PC-3 (cell line): ENCODE data around the gene EWSR1. TPM values are rescaled to one million over a fixed set of nuclear protein-coding genes. Genes with fewer than 3 reads are reported as not detected.
A peak's percentile ranks its signal among the peaks of the same experiment; 100 is the strongest.

Source experiments
- ATAC-seq: fragments of 200-7000 bp; cut with Tn5 transposase; 2 replicates; pipeline ENCODE4 v1.9.1; 2020; ENCODE audit warnings: mild to moderate bottlenecking, moderate library complexity
- BruUV-seq: library from RNA; stranded (reverse); fragments of 400-500 nt; replicated peaks from 2 replicates; lab custom pipeline; 2021; lab: Mats Ljungman, UMichigan
- CTCF ChIA-PET: fragments of 300-600 bp; sonication (Branson Sonifier 250); formaldehyde crosslinking; loops from one replicate; lab custom pipeline; 2022; ENCODE audit warnings: antibody characterized with exemption; lab: Charles Lee
- POLR2A ChIA-PET: fragments of 300-600 bp; sonication (Branson Sonifier 250); formaldehyde crosslinking; loops from one replicate; lab custom pipeline; 2022; ENCODE audit warnings: antibody characterized with exemption; ENCODE audit not compliant: unreplicated experiment; lab: Charles Lee
- DNase-seq: peaks from one replicate; pipeline ENCODE4 v3.0.0-alpha.2; 2015
- H2AFZ ChIP-seq: fragments of 300-600 bp; sonication (generic); 2 replicates; pipeline ENCODE4 v1.6.0; 2016; ENCODE audit warnings: antibody characterized with exemption, low read length
- H3F3A ChIP-seq: fragments of 300-600 bp; sonication (generic); one replicate; pipeline ENCODE4 v1.6.0; 2017; ENCODE audit warnings: antibody characterized with exemption, low read length, control low read depth, mild to moderate bottlenecking; ENCODE audit not compliant: unreplicated experiment
- H3K27ac ChIP-seq: fragments of 300-600 bp; sonication (generic); 2 replicates; pipeline ENCODE4 v1.5.1; 2016; ENCODE audit warnings: mild to moderate bottlenecking, low read length
- H3K27me3 ChIP-seq: fragments of 300-600 bp; sonication (generic); 2 replicates; pipeline ENCODE4 v1.6.1; 2016; ENCODE audit warnings: low read length, mixed read lengths
- H3K36me3 ChIP-seq: fragments of 300-600 bp; sonication (generic); 2 replicates; pipeline ENCODE4 v1.6.1; 2016; ENCODE audit warnings: low read depth, mixed run types, low read length, mixed read lengths
- H3K4me1 ChIP-seq: fragments of 300-600 bp; sonication (generic); 2 replicates; pipeline ENCODE4 v1.5.1; 2016; ENCODE audit warnings: low read length; ENCODE audit not compliant: insufficient read depth
- H3K4me2 ChIP-seq: fragments of 300-600 bp; sonication (generic); 2 replicates; pipeline ENCODE4 v1.6.0; 2016; ENCODE audit warnings: low read length
- H3K4me3 ChIP-seq: fragments of 300-600 bp; sonication (generic); 2 replicates; pipeline ENCODE4 v1.5.1; 2016; ENCODE audit warnings: mild to moderate bottlenecking, low read length, mixed read lengths
- H3K79me2 ChIP-seq: fragments of 300-600 bp; sonication (generic); 2 replicates; pipeline ENCODE4 v1.6.1; 2017; ENCODE audit warnings: low read length, mixed read lengths
- H3K9ac ChIP-seq: fragments of 300-600 bp; sonication (generic); 2 replicates; pipeline ENCODE4 v1.6.0; 2016; ENCODE audit warnings: mild to moderate bottlenecking, low read length
- H3K9me2 ChIP-seq: fragments of 300-600 bp; sonication (generic); replicated peaks from 2 replicates; pipeline ENCODE4 v1.6.1; 2016; ENCODE audit warnings: mixed run types, low read length, mixed read lengths
- H3K9me3 ChIP-seq: fragments of 300-600 bp; sonication (generic); 2 replicates; pipeline ENCODE4 v1.6.1; 2016; ENCODE audit warnings: low read length, mixed read lengths
- H4K20me1 ChIP-seq: fragments of 300-600 bp; sonication (generic); 2 replicates; pipeline ENCODE4 v1.6.1; 2016; ENCODE audit warnings: low read length, mixed read lengths
- CTCF ChIP-seq: fragments of 300-600 bp; sonication (generic); conservative IDR thresholded peaks from 2 replicates; pipeline ENCODE4 v1.5.1; 2017; ENCODE audit warnings: antibody characterized with exemption, low read depth, mild to moderate bottlenecking, low read length
- EZH2 ChIP-seq: fragments of 300-600 bp; sonication (generic); IDR thresholded peaks from one replicate; pipeline ENCODE4 v1.6.1; 2017; ENCODE audit warnings: antibody characterized with exemption, mild to moderate bottlenecking, low read length; ENCODE audit not compliant: unreplicated experiment
- EZH2phosphoT487 ChIP-seq: fragments of 300-600 bp; sonication (generic); IDR thresholded peaks from 2 replicates; pipeline ENCODE4 v1.6.1; 2018; ENCODE audit warnings: mild to moderate bottlenecking, antibody characterized with exemption, low read length, borderline replicate concordance
- intact Hi-C: fragments of 100-400 bp; cut with micrococcal nuclease; formaldehyde crosslinking; loops from 2 replicates; pipeline ENCODE4 v1.9.0; 2023
- total RNA-seq: library from RNA; depleted of rRNA; stranded (reverse); fragments of >200 nt; gene quantifications from 2 replicates; pipeline ENCODE4 v1.2.3, GENCODE V29; 2014

The EWSR1 gene
- total RNA-seq, 1 experiment from 2014 or later: 288 TPM

- TF ChIP-seq CTCF (no peak), EZH2 (no peak), EZH2phosphoT487 (no peak)
- peak overlapping the region; percentile 99; the same call in 1 of the 2 replicates for H2AFZ ChIP-seq
- no peaks in the 10 kb centered on the region for H3K9me3 ChIP-seq
- POLR2A ChIA-PET: no interaction called here
- H3K79me2 ChIP-seq: peaks cover 79% of the 10 kb centered on the region
- peaks cover 27% of the 10 kb centered on the region for H3K4me1 ChIP-seq
- CTCF ChIA-PET: no interaction called here
- H3K36me3 ChIP-seq: peaks cover 31% of the 10 kb centered on the region
- peak overlapping the region; percentile 100 for H3K9ac ChIP-seq
- ATAC-seq (peak; percentile 25), DNase-seq (peak; percentile 31)
- no TSS peak for BruUV-seq
- H3K4me2 ChIP-seq: peak overlapping the region; percentile 85
- peak overlapping the region; percentile 97 for H3K27ac ChIP-seq
- intact Hi-C loops: loop anchor here (2.0 kb wide), 1 partner anchor 38 kb away; the partner anchor contains the start of gene GAS2L1
- H3F3A ChIP-seq: no peaks in the 10 kb centered on the region
- peaks cover 49% of the 10 kb centered on the region for H4K20me1 ChIP-seq
- H3K9me2 ChIP-seq: no peaks in the 10 kb centered on the region
- no peaks in the 10 kb centered on the region for H3K27me3 ChIP-seq
- H3K4me3 ChIP-seq: peak overlapping the region; percentile 99
Measured at GRCh38 chr22:29268511-29269229, 602 bp downstream of the EWSR1 start.

- TF ChIP-seq EZH2 (no peak), CTCF (no peak), EZH2phosphoT487 (no peak)
- CTCF ChIA-PET: no interaction called here
- ATAC-seq (no peak), DNase-seq (no peak)
- H2AFZ ChIP-seq: no peak overlapping the region
- H3F3A ChIP-seq: no peaks in the 10 kb centered on the region
- H3K4me2 ChIP-seq: peak overlapping the region; percentile 85
- H3K9me3 ChIP-seq: no peaks in the 10 kb centered on the region
- TSS peak; percentile 40 for BruUV-seq
- intact Hi-C loops: loop anchor here (2.0 kb wide), 1 partner anchor 38 kb away; the partner anchor contains the start of gene GAS2L1
- peak overlapping the region; percentile 99 for H3K4me3 ChIP-seq
- H3K79me2 ChIP-seq: peaks cover 84% of the 10 kb centered on the region
- H3K4me1 ChIP-seq: peaks cover 27% of the 10 kb centered on the region
- no peaks in the 10 kb centered on the region for H3K27me3 ChIP-seq
- H3K9ac ChIP-seq: peak overlapping the region; percentile 100
- POLR2A ChIA-PET: no interaction called here
- H3K27ac ChIP-seq: peak overlapping the region; percentile 97
- peaks cover 54% of the 10 kb centered on the region for H4K20me1 ChIP-seq
- H3K9me2 ChIP-seq: no peaks in the 10 kb centered on the region
- peaks cover 36% of the 10 kb centered on the region for H3K36me3 ChIP-seq
Measured at GRCh38 chr22:29269230-29269604, 1.1 kb downstream of the EWSR1 start.
